A549 (cell line): ENCODE measurements around the gene GNGT2. TPM values are rescaled to one million over a fixed set of nuclear protein-coding genes. Genes with fewer than 3 reads are reported as not detected.

Experiments
- ATAC-seq, 2 experiments: fragments of 200-7000 bp in 1 of 2; fragments of >200 bp in 1 of 2; cut with Nextera tagmentation in 1 of 2; cut with Tn5 transposase in 1 of 2; 3 replicates each; pipeline versions ENCODE4 v1.8.0 to v1.9.1; 2018 to 2020; ENCODE audit warnings: mild to moderate bottlenecking in 1 of 2, moderate library complexity in 1 of 2
- CTCF ChIA-PET: fragments of 300-600 bp; sonication (Branson Sonifier 250); formaldehyde crosslinking; extraction: SDS; loops from one replicate; lab custom pipeline; 2021; ENCODE audit warnings: antibody characterized with exemption, inconsistent platforms; lab: Yijun Ruan, JAX
- POLR2A ChIA-PET: fragments of 350-600 bp; formaldehyde crosslinking; extraction: SDS; loops from one replicate; lab custom pipeline; 2021; ENCODE audit warnings: antibody characterized with exemption, inconsistent platforms; lab: Yijun Ruan, JAX
- DNase-seq, 2 experiments: peaks; one replicate each; pipeline versions ENCODE4 v3.0.0 to v3.0.0-alpha.2; 2011 to 2016; ENCODE audit warnings: low read depth in 1 of 2, low spot score in 1 of 2
- FAIRE-seq: peaks from 2 replicates; lab custom pipeline; 2011; peaks lifted over from hg19 to GRCh38; lab: Jason Lieb, UNC
- H3K27ac ChIP-seq, 2 experiments: fragments of >200 bp; sonication (Bioruptor Twin); formaldehyde crosslinking; 3 replicates each; pipeline ENCODE4 v1.5.1; 2016 to 2017
- H3K4me1 ChIP-seq: fragments of >200 bp; sonication (Bioruptor Twin); formaldehyde crosslinking; 3 replicates; pipeline ENCODE4 v1.6.1; 2016
- H3K4me2 ChIP-seq: fragments of >200 bp; sonication (Bioruptor Twin); formaldehyde crosslinking; 3 replicates; pipeline ENCODE4 v1.6.1; 2016
- H3K4me3 ChIP-seq: fragments of >200 bp; sonication (Bioruptor Twin); formaldehyde crosslinking; 3 replicates; pipeline ENCODE4 v1.5.1; 2016
- H3K9me3 ChIP-seq: fragments of >200 bp; sonication (Bioruptor Twin); formaldehyde crosslinking; 3 replicates; pipeline ENCODE4 v1.6.1; 2016
- BHLHE40 ChIP-seq: IDR thresholded peaks from 2 replicates; pipeline ENCODE4 v1.6.1; 2012; ENCODE audit warnings: low read depth, low read length, inconsistent platforms
- CBX8 ChIP-seq: fragments of 200-600 bp; sonication (generic); IDR thresholded peaks from 2 replicates; pipeline ENCODE4 v1.6.1; 2016
- CHD4 ChIP-seq: fragments of 200-600 bp; sonication (generic); IDR thresholded peaks from 2 replicates; pipeline ENCODE4 v1.6.1; 2016; ENCODE audit warnings: antibody characterized with exemption, mild to moderate bottlenecking, borderline replicate concordance
- EP300 ChIP-seq, 2 experiments: fragments of >200 bp; sonication (Bioruptor Twin); formaldehyde crosslinking; IDR thresholded peaks; 2 replicates in 1 of 2; 3 replicates in 1 of 2; pipeline ENCODE4 v1.6.1; 2016 to 2017
- FOSB ChIP-seq: fragments of 250-450 bp; sonication (Bioruptor Pico); IDR thresholded peaks from 2 replicates; pipeline ENCODE4 v1.5.0; 2020; ENCODE audit warnings: mild to moderate bottlenecking, moderate library complexity
- FOSL2 ChIP-seq, 2 experiments: fragments of 450-650 bp in 1 of 2; fragments of >200 bp in 1 of 2; sonication (Bioruptor Twin) in 1 of 2; formaldehyde crosslinking; IDR thresholded peaks; 2 replicates each; pipeline versions ENCODE4 v1.5.0 to v1.6.1; 2016 to 2020; ENCODE audit warnings: mild to moderate bottlenecking in 1 of 2, moderate library complexity in 1 of 2
- FOXS1 ChIP-seq: fragments of 250-450 bp; sonication (Bioruptor Pico); IDR thresholded peaks from 2 replicates; pipeline ENCODE4 v1.5.0; 2020; ENCODE audit warnings: mild to moderate bottlenecking, moderate library complexity
- GATA3 ChIP-seq: IDR thresholded peaks from 2 replicates; pipeline ENCODE4 v1.6.1; 2012; ENCODE audit warnings: borderline replicate concordance
- HDAC2 ChIP-seq: fragments of 200-600 bp; sonication (generic); IDR thresholded peaks from 2 replicates; pipeline ENCODE4 v1.6.1; 2016
- HEYL ChIP-seq: fragments of 250-450 bp; sonication (Bioruptor Pico); IDR thresholded peaks from 2 replicates; pipeline ENCODE4 v1.8.0; 2021; ENCODE audit warnings: mild to moderate bottlenecking, moderate library complexity
- HOXB5 ChIP-seq: fragments of 250-450 bp; sonication (Bioruptor Pico); IDR thresholded peaks from 2 replicates; pipeline ENCODE4 v1.5.0; 2020; ENCODE audit warnings: mild to moderate bottlenecking, moderate library complexity
- JUN ChIP-seq, 2 experiments: fragments of >200 bp; sonication (Bioruptor Twin); formaldehyde crosslinking; IDR thresholded peaks; 2 replicates in 1 of 2; 3 replicates in 1 of 2; pipeline ENCODE4 v1.6.1; 2016 to 2017
- JUNB ChIP-seq: fragments of >200 bp; sonication (Bioruptor Twin); formaldehyde crosslinking; IDR thresholded peaks from 2 replicates; pipeline ENCODE4 v1.6.1; 2016
- KDM5A ChIP-seq: fragments of 200-600 bp; sonication (generic); IDR thresholded peaks from 2 replicates; pipeline ENCODE4 v1.6.1; 2016; ENCODE audit warnings: antibody characterized with exemption, mild to moderate bottlenecking
- PHF8 ChIP-seq: fragments of 200-600 bp; sonication (generic); IDR thresholded peaks from 2 replicates; pipeline ENCODE4 v1.6.1; 2016; ENCODE audit warnings: low read depth, mild to moderate bottlenecking, antibody characterized with exemption, moderate library complexity, borderline replicate concordance
- POLR2A ChIP-seq: IDR thresholded peaks from 2 replicates; pipeline ENCODE4 v1.6.1; 2012; ENCODE audit warnings: mild to moderate bottlenecking, low read length
- RARB ChIP-seq: fragments of 250-450 bp; sonication (Bioruptor Pico); IDR thresholded peaks from 2 replicates; pipeline ENCODE4 v1.8.0; 2021; ENCODE audit warnings: mild to moderate bottlenecking, moderate library complexity
- RNF2 ChIP-seq: fragments of 200-600 bp; sonication (generic); IDR thresholded peaks from 2 replicates; pipeline ENCODE4 v1.6.1; 2016; ENCODE audit warnings: low read depth, mild to moderate bottlenecking, antibody characterized with exemption, moderate library complexity, borderline replicate concordance
- SREBF2 ChIP-seq: fragments of 450-650 bp; IDR thresholded peaks from 2 replicates; pipeline ENCODE4 v1.6.1; 2014; ENCODE audit warnings: mild to moderate bottlenecking, moderate library complexity
- ZNF302 ChIP-seq: fragments of 250-450 bp; sonication (Bioruptor Pico); IDR thresholded peaks from 2 replicates; pipeline ENCODE4 v1.9.0; 2021; ENCODE audit warnings: inconsistent platforms, mild to moderate bottlenecking, moderate library complexity
- ZSCAN20 ChIP-seq: fragments of 250-450 bp; sonication (Bioruptor Pico); IDR thresholded peaks from 2 replicates; pipeline ENCODE4 v1.8.0; 2022; ENCODE audit warnings: mild to moderate bottlenecking, moderate library complexity
- WGBS: methylation state at CpG from one replicate; pipeline ENCODE4 v1.1.6; 2017; ENCODE audit errors: missing lambda C conversion rate; 5-methylcytosine and 5-hydroxymethylcytosine counted together
- polyA plus RNA-seq, 4 experiments: library from polyadenylated mRNA; depleted of rRNA in 3 of 4; stranded (reverse); fragments of >200 nt; fragmentation: RNase III in 1 of 4; extraction: RNeasy Plus Mini Kit Qiagen cat#74134 plus additional on column Dnase treatment in 1 of 4; gene quantifications; 2 replicates in 3 of 4; 3 replicates in 1 of 4; pipeline ENCODE4 v1.2.3, GENCODE V29; 2011 to 2017
- TF ChIP-seq, protein P1 (sequence below): fragments of >200 bp; sonication (Bioruptor Twin); formaldehyde crosslinking; IDR thresholded peaks from 2 replicates; pipeline ENCODE4 v1.6.1; 2016
- TF ChIP-seq, protein P2 (sequence below): fragments of 250-450 bp; sonication (Bioruptor Pico); IDR thresholded peaks from 2 replicates; pipeline ENCODE4 v1.5.0; 2021; ENCODE audit warnings: mild to moderate bottlenecking, moderate library complexity, borderline replicate concordance

GNGT2 gene
- polyA plus RNA-seq, 2 of the 4 experiments (the other 2 are of a cell fraction), result 0.31 TPM; not detected in 1

DNA sequence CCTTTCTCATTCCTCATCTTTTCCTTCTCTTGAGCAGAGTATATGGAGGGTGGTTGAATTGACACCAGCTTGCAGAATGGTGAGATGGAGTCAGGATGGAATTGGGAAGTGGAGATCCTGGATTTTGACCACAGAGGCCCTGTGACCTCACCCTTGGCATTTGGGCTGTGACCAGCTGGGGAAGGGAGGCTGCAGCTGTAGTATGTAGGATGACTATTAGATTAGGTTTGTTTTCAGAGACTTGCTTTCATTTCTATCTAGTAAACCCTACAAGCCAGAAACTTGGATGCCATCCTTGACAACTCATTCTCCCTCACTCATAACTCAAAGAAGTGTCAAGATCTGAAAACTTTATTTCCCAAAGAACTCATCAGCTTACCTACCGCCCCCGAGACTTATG is 5.9 kb downstream of the GNGT2 start:
- WGBS, result 89% methylated on average over 2 of the region's 2 CpGs
- no peak for TF ChIP-seq FOSB (CRISPR knock-in tag)
- no peak for TF ChIP-seq HDAC2
- no peak for TF ChIP-seq CBX8
- no peak for TF ChIP-seq RARB (CRISPR knock-in tag)
- TF ChIP-seq, protein P1, sequence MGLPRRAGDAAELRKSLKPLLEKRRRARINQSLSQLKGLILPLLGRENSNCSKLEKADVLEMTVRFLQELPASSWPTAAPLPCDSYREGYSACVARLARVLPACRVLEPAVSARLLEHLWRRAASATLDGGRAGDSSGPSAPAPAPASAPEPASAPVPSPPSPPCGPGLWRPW, result no peak
- TF ChIP-seq JUNB, result no peak
- TF ChIP-seq HOXB5 (CRISPR knock-in tag), result no peak
- Histone ChIP-seq H3K4me2 (no peak overlapping the region), H3K4me1 (no peaks in the 10 kb centered on the region), H3K4me3 (no peak overlapping the region), H3K9me3 (no peaks in the 10 kb centered on the region), H3K27ac (no peak overlapping the region)
- ChIA-PET CTCF (interaction anchor here (0.8 to 17.4 kb wide), 8 partner anchors 10 to 400 kb away, joined by 3 to 224 read pairs (median 3); partner anchors contain the start of gene PHOSPHO1), POLR2A (no interaction called here)
- no peak for DNase-seq
- ATAC-seq, result no peak
- FAIRE-seq, result no peak

DNA sequence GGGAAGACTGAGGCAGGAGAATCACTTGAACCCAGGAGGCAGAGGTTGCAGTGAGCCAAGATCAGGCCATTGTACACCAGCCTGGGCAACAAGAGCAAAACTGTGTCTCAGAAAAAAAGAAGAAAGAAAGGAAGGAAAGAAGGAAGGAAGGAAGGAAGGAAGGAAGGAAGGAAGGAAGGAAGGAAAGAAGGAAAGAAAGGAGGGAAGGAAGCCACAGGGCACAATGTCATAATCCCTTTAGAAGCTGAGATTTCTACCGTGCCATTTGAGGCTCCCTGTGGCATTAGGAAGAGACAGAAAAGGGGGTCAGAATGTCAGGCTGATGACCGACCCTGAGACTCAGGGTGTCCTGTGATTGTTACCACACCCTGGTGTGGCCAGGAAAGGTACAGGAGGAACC is 6.6 kb downstream of the GNGT2 start:
- FAIRE-seq, result no peak
- no peak for ATAC-seq
- Histone ChIP-seq H3K27ac (no peak overlapping the region), H3K9me3 (no peaks in the 10 kb centered on the region), H3K4me3 (no peak overlapping the region), H3K4me1 (no peaks in the 10 kb centered on the region), H3K4me2 (no peak overlapping the region)
- ChIA-PET CTCF (interaction anchor here (0.6 to 17.4 kb wide), 5 partner anchors 26 to 480 kb away, joined by 3 to 224 read pairs (median 4); partner anchors contain the start of gene PHOSPHO1), POLR2A (no interaction called here)
- WGBS, result 54% methylated on average over 2 of the region's 2 CpGs
- TF ChIP-seq SREBF2 (no peak), BHLHE40 (no peak), HDAC2 (no peak), POLR2A (no peak)
- DNase-seq, result no peak

DNA sequence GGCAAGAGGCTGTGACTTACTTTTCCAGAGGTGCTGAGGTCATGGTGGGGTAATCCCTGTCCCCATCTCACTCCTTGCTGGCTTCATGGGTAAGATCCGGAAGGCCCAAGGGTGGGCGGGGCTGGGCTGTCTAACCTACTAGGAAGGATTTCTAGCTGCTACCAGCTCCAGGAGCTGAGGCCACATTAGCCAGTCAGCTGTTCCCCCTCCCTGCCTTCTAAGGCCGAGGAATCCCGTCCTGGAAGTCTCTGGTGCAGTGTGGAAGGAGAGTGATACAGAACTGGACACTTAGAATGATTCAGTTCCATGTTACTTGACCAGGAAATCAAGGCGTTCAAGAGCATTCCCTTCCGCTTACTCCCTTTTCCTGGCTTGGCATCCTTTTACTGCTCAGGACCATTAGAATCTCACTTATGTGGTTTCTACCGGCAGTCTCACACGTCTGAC is 8.9 kb downstream of the GNGT2 start:
- WGBS, result 76% methylated on average over 8 of the region's 8 CpGs
- Histone ChIP-seq H3K4me3 (no peak overlapping the region), H3K9me3 (no peaks in the 10 kb centered on the region), H3K4me2 (no peak overlapping the region), H3K4me1 (peaks cover 15% of the 10 kb centered on the region), H3K27ac (no peak overlapping the region)
- CTCF ChIA-PET, result interaction anchor here (1.1 to 17.4 kb wide), 4 partner anchors 7 to 89 kb away, joined by 4 to 224 read pairs (median 12); partner anchors contain the start of gene PHOSPHO1
- no peak for FAIRE-seq
- no peak for TF ChIP-seq RARB (CRISPR knock-in tag)
- no peak for TF ChIP-seq KDM5A
- TF ChIP-seq ZSCAN20, result no peak
- TF ChIP-seq JUN (IDR thresholded peaks at IDR 0.05), result no peak
- TF ChIP-seq, protein P2, sequence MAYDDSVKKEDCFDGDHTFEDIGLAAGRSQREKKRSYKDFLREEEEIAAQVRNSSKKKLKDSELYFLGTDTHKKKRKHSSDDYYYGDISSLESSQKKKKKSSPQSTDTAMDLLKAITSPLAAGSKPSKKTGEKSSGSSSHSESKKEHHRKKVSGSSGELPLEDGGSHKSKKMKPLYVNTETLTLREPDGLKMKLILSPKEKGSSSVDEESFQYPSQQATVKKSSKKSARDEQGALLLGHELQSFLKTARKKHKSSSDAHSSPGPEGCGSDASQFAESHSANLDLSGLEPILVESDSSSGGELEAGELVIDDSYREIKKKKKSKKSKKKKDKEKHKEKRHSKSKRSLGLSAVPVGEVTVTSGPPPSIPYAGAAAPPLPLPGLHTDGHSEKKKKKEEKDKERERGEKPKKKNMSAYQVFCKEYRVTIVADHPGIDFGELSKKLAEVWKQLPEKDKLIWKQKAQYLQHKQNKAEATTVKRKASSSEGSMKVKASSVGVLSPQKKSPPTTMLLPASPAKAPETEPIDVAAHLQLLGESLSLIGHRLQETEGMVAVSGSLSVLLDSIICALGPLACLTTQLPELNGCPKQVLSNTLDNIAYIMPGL, result no peak
- no peak for TF ChIP-seq PHF8
- TF ChIP-seq EP300 (IDR thresholded peaks at IDR 0.05), result no peak
- no peak for TF ChIP-seq CHD4
- no peak for TF ChIP-seq ZNF302 (CRISPR knock-in tag)
- no peak for TF ChIP-seq FOSL2 (IDR thresholded peaks at IDR 0.05)
- TF ChIP-seq FOSL2 (CRISPR knock-in tag; IDR thresholded peaks at IDR 0.05), result no peak
- no peak for TF ChIP-seq RNF2
- TF ChIP-seq FOXS1, result no peak
- TF ChIP-seq, protein P1, result no peak
- no peak for TF ChIP-seq GATA3
- no peak for TF ChIP-seq HEYL (CRISPR knock-in tag)
- POLR2A ChIA-PET, result no interaction called here
- no peak for ATAC-seq
- no peak for DNase-seq
